HUDEP-2 (cell line): ENCODE data around the gene BTBD9.
"Not testable (repeated sequence)": the region's sequence is repeated elsewhere in the genome, so short reads cannot be mapped to it uniquely, and the experiment has no call there.

Experiments used
- DNase-seq, 76 experiments: peaks; one replicate each; lab custom pipeline; 2025; ENCODE audit not compliant: unreplicated experiment in 76 of 76; lab: John Stamatoyannopoulos, UW

Gene BTBD9

GRCh38 chr6:38141085-38141484, 498.6 kb downstream of the BTBD9 start:
- DNase-seq = no peak

GRCh38 chr6:38138374-38138773, 501.4 kb downstream of the BTBD9 start:
- DNase-seq = no peak

- no peak for DNase-seq
Observed at GRCh38 chr6:38137608-38138265, 502.0 kb downstream of the BTBD9 start.

- DNase-seq = no peak
Observed at GRCh38 chr6:38136547-38136946, 503.2 kb downstream of the BTBD9 start.

GRCh38 chr6:38134704-38135088, 505.0 kb downstream of the BTBD9 start:
- DNase-seq = no peak

GRCh38 chr6:38133932-38134703, 505.6 kb downstream of the BTBD9 start:
- no peak for DNase-seq

- DNase-seq = no peak
Observed at GRCh38 chr6:38131527-38131965, 508.2 kb downstream of the BTBD9 start.

GRCh38 chr6:38127284-38127683, 512.4 kb downstream of the BTBD9 start:
- no peak for DNase-seq

- not testable (repeated sequence) for DNase-seq
Observed at GRCh38 chr6:38124224-38124926, 515.4 kb downstream of the BTBD9 start.

GRCh38 chr6:38119516-38119915, 520.2 kb downstream of the BTBD9 start:
- no peak for DNase-seq

GRCh38 chr6:38118791-38119365, 520.9 kb downstream of the BTBD9 start:
- no peak for DNase-seq
